Hepatocyte (in vitro differentiated cells): ENCODE results near the gene CD22. TPM values are rescaled to one million over a fixed set of nuclear protein-coding genes. Genes with fewer than 3 reads are reported as not detected.

Experiments used
- DNase-seq: peaks from one replicate; pipeline ENCODE4 v3.0.0-alpha.2; 2016; ENCODE audit warnings: low spot score
- H2AFZ ChIP-seq: fragments of 200-600 bp; sonication (generic); 2 replicates; pipeline ENCODE4 v1.6.0; 2016; ENCODE audit warnings: antibody characterized with exemption, mild to moderate bottlenecking
- H3K27ac ChIP-seq: fragments of 200-600 bp; sonication (generic); 2 replicates; pipeline ENCODE4 v1.5.1; 2016; ENCODE audit warnings: mild to moderate bottlenecking
- H3K27me3 ChIP-seq: fragments of 200-600 bp; sonication (generic); 2 replicates; pipeline ENCODE4 v1.6.1; 2016
- H3K36me3 ChIP-seq: fragments of 200-600 bp; sonication (generic); replicated peaks from 2 replicates; pipeline ENCODE4 v1.5.1; 2016; ENCODE audit warnings: low read depth; ENCODE audit not compliant: insufficient read depth
- H3K4me1 ChIP-seq: fragments of 200-600 bp; sonication (generic); 2 replicates; pipeline ENCODE4 v1.5.1; 2016; ENCODE audit warnings: mild to moderate bottlenecking, moderate library complexity; ENCODE audit not compliant: insufficient read depth
- H3K4me2 ChIP-seq: fragments of 200-600 bp; sonication (generic); 2 replicates; pipeline ENCODE4 v1.6.0; 2016
- H3K4me3 ChIP-seq: fragments of 200-600 bp; sonication (generic); 2 replicates; pipeline ENCODE4 v1.5.1; 2016; ENCODE audit warnings: mild to moderate bottlenecking
- H3K79me2 ChIP-seq: fragments of 200-600 bp; sonication (generic); 2 replicates; pipeline ENCODE4 v1.6.0; 2017; ENCODE audit warnings: mild to moderate bottlenecking
- H3K9me2 ChIP-seq: fragments of 200-600 bp; sonication (generic); replicated peaks from 2 replicates; pipeline ENCODE4 v1.6.0; 2017; ENCODE audit warnings: mild to moderate bottlenecking; ENCODE audit not compliant: insufficient read depth
- H3K9me3 ChIP-seq: fragments of 200-600 bp; sonication (generic); 2 replicates; pipeline ENCODE4 v1.5.1; 2016; ENCODE audit warnings: low read depth, mild to moderate bottlenecking
- H4K20me1 ChIP-seq: fragments of 200-600 bp; sonication (generic); 2 replicates; pipeline ENCODE4 v1.6.0; 2016; ENCODE audit warnings: mild to moderate bottlenecking; ENCODE audit not compliant: insufficient read depth, poor library complexity, severe bottlenecking
- EZH2 ChIP-seq: fragments of 200-600 bp; sonication (generic); IDR thresholded peaks from 2 replicates; pipeline ENCODE4 v1.6.1; 2016; ENCODE audit warnings: antibody characterized with exemption, mild to moderate bottlenecking, borderline replicate concordance
- EZH2phosphoT487 ChIP-seq: fragments of 200-600 bp; sonication (generic); IDR thresholded peaks from one replicate; pipeline ENCODE4 v1.6.1; 2018; ENCODE audit warnings: antibody characterized with exemption, mild to moderate bottlenecking, low read depth, moderate library complexity; ENCODE audit not compliant: unreplicated experiment, severe bottlenecking
- WGBS: methylation state at CpG from one replicate; pipeline ENCODE4 v1.1.6; 2016; ENCODE audit warnings: low lambda C conversion rate; ENCODE audit errors: missing lambda C conversion rate; 5-methylcytosine and 5-hydroxymethylcytosine counted together
- polyA plus RNA-seq: library from polyadenylated mRNA; unstranded; fragments of >200 nt; fragmentation: Nextera tagmentation; extraction: Ambion mirVana; gene quantifications from 2 replicates; pipeline ENCODE4 v1.2.1, GENCODE V29; 2016
- total RNA-seq: library from RNA; depleted of rRNA; stranded (reverse); fragments of >200 nt; gene quantifications from 2 replicates; pipeline ENCODE4 v1.2.3, GENCODE V29; 2014
- TF ChIP-seq, protein P1 (sequence below): fragments of 200-600 bp; sonication (generic); IDR thresholded peaks from 2 replicates; pipeline ENCODE4 v1.5.1; 2016; ENCODE audit warnings: antibody characterized with exemption, mild to moderate bottlenecking; ENCODE audit not compliant: poor library complexity

The CD22 gene
- total and polyA plus RNA-seq, 2 experiments from 2014 or later, result 1.6 TPM; not detected in 1

GRCh38 chr19:35296644-35297514 is 32.1 kb upstream of the CD22 start:
- H3K9me2 ChIP-seq, result no peaks in the 10 kb centered on the region
- no peak overlapping the region for H2AFZ ChIP-seq
- H3K27me3 ChIP-seq, result peaks cover 2% of the 10 kb centered on the region
- no peaks in the 10 kb centered on the region for H3K4me1 ChIP-seq
- H3K9me3 ChIP-seq, result no peaks in the 10 kb centered on the region
- no peak overlapping the region for H3K4me3 ChIP-seq
- no peaks in the 10 kb centered on the region for H3K36me3 ChIP-seq
- no peaks in the 10 kb centered on the region for H4K20me1 ChIP-seq
- no peak overlapping the region for H3K4me2 ChIP-seq
- DNase-seq, result no peak
- no peaks in the 10 kb centered on the region for H3K79me2 ChIP-seq
- H3K27ac ChIP-seq, result no peak overlapping the region
- 93% methylated on average over 7 of the region's 7 CpGs for WGBS
- TF ChIP-seq EZH2 (no peak), EZH2phosphoT487 (no peak)
- TF ChIP-seq, protein P1, sequence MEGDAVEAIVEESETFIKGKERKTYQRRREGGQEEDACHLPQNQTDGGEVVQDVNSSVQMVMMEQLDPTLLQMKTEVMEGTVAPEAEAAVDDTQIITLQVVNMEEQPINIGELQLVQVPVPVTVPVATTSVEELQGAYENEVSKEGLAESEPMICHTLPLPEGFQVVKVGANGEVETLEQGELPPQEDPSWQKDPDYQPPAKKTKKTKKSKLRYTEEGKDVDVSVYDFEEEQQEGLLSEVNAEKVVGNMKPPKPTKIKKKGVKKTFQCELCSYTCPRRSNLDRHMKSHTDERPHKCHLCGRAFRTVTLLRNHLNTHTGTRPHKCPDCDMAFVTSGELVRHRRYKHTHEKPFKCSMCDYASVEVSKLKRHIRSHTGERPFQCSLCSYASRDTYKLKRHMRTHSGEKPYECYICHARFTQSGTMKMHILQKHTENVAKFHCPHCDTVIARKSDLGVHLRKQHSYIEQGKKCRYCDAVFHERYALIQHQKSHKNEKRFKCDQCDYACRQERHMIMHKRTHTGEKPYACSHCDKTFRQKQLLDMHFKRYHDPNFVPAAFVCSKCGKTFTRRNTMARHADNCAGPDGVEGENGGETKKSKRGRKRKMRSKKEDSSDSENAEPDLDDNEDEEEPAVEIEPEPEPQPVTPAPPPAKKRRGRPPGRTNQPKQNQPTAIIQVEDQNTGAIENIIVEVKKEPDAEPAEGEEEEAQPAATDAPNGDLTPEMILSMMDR, result no peak

DNA sequence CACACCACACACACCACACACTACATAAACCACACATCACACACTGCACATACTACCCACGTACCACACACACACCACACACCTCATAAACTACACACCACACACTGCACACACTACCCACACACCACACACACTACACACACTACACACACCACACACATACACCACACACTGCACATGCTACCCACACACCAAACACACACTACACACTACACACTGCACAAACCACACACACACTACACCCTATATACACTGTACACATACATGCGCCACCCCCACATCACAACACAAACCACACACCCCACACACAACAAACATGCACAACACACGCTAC is 31.5 kb upstream of the CD22 start:
- Histone ChIP-seq H3K9me2 (no peaks in the 10 kb centered on the region), H3K4me3 (no peak overlapping the region), H3K4me2 (no peak overlapping the region), H3K27me3 (peaks cover 2% of the 10 kb centered on the region), H3K36me3 (no peaks in the 10 kb centered on the region), H4K20me1 (no peaks in the 10 kb centered on the region), H3K9me3 (no peaks in the 10 kb centered on the region), H3K4me1 (no peaks in the 10 kb centered on the region), H3K79me2 (no peaks in the 10 kb centered on the region), H2AFZ (no peak overlapping the region), H3K27ac (no peak overlapping the region)
- TF ChIP-seq EZH2phosphoT487 (no peak), EZH2 (no peak)
- TF ChIP-seq, protein P1, result no peak
- DNase-seq, result no peak
- WGBS, result 98% methylated on average over 3 of the region's 3 CpGs

DNA sequence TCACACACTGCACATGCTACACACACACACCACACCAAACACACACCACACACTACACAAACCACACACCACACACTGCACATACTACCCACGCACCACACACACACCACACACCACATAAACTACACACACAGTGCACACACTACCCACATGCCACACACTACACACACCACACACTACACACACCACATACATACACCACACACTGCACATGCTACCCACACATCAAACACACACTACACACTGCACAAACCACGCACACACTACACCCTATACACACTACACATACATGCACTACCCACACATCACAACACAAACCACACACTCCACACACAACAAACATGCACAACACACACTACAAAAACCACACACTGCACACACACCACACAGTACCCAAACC is 31.1 kb upstream of the CD22 start:
- Histone ChIP-seq H3K79me2 (no peaks in the 10 kb centered on the region), H3K27me3 (peaks cover 2% of the 10 kb centered on the region), H3K4me3 (no peak overlapping the region), H2AFZ (no peak overlapping the region), H3K4me2 (no peak overlapping the region), H3K36me3 (no peaks in the 10 kb centered on the region), H3K9me2 (no peaks in the 10 kb centered on the region), H4K20me1 (no peaks in the 10 kb centered on the region), H3K4me1 (no peaks in the 10 kb centered on the region), H3K27ac (no peak overlapping the region), H3K9me3 (no peaks in the 10 kb centered on the region)
- 95% methylated on average over 2 of the region's 2 CpGs for WGBS
- no peak for DNase-seq
- TF ChIP-seq, protein P1, result no peak
- TF ChIP-seq EZH2 (no peak), EZH2phosphoT487 (no peak)
